ENCODE measurements around the gene RANBP10.
"Not testable (repeated sequence)": the region's sequence is repeated elsewhere in the genome, so short reads cannot be mapped to it uniquely, and the experiment has no call there.

Gene RANBP10

DNA sequence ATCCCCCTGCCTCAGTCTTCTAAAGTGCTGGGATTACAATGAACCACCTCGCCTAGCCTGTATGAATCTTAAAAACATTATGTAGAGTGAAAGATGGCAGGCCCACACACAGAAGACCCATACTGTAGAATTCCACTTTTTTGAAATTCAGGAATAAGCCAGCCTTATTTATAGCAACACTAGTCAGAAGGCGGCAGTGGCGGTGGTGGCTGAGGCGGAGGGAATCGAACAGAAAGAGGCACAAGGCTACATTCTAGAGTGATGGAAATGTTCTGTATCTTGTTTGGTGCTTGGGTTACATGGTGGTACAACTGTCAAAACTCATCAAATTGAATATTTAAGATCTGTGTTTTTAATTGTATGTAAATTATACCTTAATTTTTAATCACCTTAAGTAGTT lies 98.6 kb downstream of the RANBP10 start:
- no peak for FAIRE-seq

DNA sequence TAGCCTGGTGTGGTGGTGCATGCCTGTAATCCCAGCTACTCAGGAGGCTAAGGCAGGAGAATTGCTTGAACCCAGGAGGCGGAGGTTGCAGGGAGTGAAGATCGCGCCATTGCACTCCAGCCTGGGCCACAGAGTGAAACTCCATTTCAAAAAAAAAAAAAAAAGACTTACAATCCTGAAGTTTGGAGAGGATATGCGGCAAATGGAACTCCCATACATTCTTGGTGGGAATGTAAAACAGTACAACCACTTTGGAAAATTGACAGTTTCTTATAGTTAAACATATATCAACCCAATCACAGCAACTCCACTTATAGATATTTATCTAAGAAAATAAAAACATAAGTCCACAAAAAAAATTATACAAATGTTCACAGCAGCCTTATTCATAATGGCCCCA lies 99.2 kb downstream of the RANBP10 start:
- FAIRE-seq = no peak

DNA sequence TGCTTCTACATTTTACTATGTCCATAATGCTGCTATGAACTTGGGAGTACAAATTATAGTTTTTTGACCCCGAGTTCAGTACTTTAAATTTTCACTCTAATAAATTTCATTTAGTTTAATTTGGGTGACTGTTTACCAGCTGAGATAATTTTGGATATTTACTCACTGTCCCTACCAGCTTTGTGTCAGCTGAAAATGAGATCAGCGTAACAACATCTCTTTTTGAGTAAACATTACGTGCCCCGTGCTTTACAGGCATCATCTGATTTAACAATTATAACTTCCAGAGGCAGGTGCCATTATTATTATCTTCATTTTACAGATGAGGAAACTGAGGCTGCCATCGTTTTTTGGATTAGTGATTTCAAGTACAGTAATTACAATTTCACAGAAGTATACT lies 102.2 kb downstream of the RANBP10 start:
- no peak for FAIRE-seq

DNA sequence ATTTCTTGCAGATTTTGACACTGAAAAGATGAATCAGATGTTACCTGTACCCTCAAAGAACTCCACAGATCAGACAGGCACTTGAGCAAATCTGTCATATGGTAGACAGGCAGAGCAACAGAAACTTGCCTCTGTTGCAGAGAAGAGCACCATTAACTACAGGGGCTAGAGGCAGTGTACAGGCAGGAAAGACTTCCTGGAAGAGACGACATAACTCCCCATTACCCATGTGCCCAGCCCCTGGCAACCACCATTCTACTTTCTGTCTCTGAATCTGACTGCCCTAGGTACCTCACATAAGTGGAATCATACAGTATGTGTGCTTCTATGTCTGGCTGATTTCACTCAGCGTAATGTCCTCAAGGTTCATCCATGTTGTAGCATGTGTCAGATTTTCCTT lies 102.7 kb downstream of the RANBP10 start:
- FAIRE-seq = no peak

DNA sequence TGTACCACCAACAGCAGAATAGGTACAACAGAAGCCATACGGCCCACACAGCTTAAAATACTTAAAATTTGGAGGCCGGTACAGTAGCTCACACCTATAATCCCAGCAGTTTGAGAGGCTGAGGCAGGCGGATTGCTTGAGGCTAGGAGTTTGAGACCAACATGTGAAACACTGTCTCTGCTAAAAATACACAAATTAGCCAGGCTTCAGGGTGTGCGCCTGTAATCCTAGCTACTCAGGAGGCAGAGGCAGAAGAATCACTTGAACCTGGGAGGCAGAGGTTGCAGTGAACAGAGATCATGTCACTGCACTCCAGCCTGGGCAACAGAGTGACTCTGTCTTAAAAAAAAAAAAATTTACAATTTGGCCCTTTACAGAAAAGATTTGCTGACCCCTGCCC lies 104.2 kb downstream of the RANBP10 start:
- FAIRE-seq = no peak

DNA sequence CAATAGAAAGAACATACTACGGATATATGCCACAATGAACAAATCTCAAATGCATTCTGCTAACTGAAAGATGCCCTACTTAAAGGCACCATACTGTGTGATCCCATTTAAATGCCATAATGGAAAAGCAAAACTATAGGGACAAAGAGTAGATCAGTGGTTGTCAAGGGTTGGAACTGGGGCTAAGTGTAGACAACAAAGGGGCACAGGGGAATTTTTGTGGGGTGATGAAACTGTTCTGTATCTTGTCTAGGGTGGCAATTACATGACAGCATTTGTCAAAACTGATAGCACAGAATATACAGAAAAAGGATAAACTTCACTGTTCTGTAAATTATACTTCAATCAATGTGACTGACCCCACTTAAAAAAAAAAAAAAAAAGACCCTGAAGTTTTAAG lies 104.9 kb downstream of the RANBP10 start:
- FAIRE-seq = no peak

DNA sequence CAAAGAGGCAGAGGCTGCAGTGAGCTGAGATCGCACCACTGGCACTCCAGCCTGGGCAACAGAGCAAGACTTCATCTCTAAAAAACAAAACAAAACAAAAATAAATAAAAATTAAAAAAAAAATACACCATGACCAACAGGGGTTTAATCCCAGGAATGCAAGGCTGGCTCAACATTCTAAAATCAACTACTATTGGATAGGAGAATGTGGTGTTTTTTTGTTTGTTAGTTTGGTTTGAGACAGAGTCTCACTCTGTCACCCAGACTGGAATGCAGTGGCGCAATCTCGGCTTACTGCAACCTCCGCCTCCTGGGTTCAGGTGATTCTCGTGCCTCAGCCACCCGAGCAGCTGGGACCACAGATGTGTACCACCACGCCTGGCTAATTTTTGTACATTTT lies 107.1 kb downstream of the RANBP10 start:
- FAIRE-seq = no peak

DNA sequence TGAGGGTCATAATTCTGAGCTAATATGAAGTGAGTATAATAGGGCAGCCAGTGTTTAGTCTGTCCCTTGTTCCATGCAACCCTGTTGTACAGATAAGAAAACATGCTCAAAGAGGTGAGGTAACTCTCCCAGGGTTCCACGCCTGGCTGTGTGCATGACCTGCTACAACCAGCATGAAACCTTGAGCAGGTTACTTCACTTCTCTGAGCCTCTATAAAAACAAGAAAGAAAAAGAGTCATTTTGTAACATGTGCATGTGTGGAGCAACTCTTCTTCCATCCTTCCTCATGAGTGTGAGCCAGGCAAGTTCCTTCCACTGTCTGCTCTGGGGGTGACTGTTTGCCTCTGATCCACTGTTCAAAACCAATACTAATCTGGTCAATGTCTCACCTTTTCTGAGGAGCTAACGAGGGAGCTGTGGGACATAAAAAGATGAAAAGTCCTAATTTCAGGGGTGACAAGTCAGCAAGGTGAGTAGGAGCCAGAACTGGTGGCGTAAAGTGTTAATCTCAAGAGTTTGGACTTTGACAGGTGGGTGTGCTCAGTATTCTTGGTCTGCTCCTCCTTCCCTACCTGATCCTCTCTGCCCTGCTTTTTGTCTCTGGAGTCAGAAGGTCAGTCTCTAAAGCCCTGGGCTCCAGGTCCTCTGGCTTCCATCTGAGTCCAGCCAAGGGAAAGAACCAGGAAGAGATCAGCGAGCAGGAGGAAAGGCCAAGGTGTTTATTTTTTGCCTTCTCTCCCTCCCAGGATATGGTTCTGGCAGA lies 108.8 kb downstream of the RANBP10 start:
- FAIRE-seq = no peak

DNA sequence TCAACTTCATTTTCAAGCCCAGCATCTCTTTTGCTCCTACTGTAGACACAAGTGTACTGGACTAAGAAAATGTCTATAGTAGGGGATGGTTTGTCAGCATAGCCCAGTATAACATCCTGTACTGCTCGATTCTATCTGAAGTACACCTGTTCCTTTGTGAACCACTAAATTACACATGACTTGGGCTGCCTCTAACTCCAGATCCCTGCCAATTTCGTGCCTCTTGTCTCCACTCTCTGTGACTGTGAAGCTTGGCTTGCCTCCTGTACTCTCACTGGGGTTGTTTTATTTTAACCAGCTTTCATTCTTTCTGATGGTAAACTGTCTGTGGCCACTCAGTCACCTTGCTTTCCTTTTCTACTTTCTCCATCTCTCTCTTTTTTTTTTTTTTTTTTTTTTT lies 111.7 kb downstream of the RANBP10 start:
- FAIRE-seq = no peak

DNA sequence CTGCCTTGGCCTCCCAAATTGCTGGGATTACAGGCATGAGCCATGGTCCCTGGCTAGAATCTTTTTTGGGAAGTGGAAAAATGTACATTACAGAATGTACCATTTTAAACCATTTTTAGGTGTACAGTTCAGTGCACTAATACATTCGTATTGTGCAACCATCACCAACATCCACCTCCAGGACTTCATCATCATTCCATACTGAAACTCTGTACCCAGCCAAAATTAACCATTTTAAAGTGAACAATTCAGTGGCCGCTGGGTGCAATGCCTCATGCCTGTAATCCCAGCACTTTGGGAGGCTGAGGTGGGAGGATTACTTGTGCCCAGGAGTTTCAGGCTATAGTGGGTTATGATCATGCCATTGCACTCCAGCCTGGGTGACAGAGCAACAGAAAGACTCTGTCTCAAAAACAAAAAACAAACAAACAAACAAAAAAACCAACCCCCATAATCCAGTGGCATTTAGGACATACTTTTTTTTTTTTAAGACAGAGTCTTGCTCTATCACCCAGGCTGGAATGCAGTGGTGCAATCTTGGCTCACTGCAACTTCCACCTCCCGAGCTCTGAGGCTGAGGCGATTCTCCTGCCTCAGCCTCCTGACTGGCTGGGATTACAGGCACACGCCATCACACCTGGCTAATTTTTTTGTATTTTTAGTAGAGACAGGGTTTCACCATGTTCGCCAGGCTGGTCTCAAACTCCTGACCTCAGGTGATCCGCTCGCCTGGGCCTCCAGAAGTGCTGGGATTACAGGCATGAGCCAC lies 112.7 kb downstream of the RANBP10 start:
- FAIRE-seq = not testable (repeated sequence)

DNA sequence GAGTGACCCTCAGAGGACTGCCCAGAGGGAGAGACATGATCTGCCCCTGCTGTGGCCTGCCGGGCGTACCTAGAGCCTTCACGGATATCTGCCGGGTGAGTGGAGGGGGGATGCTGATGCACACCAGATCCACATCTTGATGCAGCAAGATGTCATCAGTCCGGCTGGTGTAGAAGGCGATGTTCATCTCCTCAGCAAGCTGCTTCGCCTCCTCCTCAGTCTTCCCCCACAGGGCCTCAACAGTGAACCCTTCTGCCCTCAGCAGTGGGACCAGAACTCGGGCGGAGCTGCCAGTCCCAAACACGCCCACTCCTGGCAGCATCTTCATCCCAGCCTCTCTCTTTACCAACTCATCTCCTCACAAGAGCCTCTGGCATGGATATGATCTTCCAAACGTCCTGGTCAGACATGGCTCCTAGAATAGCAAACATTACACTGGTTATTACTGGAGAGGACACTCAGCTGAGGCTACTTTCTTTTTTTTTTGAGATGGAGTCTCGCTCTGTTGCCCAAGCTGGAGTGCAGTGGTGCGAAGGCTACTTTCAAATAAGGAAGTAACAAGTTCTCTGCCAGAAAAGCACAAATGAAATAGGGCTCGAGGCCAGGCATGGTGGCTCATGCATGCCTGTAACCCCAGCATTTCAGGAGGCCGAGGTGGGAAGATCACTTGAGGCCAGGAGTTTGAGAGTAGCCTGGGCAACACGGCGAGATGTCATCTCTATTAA lies 120.8 kb downstream of the RANBP10 start:
- FAIRE-seq = no peak

DNA sequence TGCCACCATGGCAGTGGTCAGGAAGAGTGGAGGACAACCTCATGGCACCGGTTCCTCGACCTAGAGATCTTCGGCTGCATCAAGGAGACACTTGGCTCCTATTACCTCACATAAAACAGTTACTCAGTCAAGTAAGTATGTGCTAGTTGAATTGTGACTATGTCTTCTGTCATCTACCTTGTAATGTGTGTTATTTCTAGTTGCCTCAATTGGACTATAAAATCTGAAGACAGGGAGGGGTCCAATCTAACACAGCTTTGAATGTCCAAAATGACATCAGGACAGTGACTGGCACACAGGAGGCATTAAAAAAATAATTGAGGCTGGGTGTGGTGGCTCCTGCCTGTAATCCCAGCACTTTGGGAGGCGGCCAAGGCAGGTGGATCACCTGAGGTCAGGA lies 122.6 kb downstream of the RANBP10 start:
- FAIRE-seq = no peak

DNA sequence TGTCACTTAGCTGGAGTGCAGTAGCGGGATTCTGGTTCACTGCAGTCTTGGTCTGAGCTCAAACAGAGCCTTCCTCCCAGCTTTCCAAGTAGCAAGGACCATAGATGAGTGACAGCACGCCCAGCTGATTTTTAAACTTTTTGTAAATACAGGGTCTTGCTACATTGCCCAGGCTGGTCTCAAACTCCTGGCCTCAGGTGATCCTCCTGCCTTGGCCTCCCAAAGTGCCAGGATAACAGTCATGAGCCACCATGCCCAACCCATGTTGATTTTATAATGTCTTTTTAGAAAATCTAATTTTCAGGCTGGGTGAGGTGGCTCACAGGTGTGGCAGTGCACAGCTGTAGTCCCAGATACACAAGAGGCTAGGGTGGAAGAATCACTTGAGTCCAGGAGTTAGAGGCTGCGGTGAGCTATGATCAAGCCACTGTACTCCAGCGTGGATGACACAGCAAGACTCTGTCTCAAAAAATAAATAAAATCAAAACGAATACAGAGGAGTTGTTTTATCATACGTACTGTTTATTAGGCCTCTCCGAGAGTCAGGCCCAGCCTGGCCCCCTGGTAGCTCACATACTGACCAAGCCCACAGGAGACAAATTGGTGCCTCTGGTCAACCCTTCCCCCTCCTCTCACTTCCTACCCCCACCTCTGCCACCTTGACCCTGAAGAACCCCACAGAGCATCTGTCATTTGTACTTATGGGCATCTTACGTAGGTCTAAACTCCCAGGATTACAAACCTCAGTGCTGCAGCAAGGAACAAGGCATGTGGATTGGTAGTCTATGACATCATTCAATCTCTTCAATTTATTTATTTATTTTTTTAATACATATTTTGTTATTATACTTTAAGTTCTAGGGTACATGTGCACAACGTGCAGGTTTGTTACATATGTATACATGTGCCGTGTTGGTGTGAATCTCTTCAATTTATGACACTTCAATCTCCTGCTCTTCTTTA lies 126.1 kb downstream of the RANBP10 start:
- FAIRE-seq = no peak

DNA sequence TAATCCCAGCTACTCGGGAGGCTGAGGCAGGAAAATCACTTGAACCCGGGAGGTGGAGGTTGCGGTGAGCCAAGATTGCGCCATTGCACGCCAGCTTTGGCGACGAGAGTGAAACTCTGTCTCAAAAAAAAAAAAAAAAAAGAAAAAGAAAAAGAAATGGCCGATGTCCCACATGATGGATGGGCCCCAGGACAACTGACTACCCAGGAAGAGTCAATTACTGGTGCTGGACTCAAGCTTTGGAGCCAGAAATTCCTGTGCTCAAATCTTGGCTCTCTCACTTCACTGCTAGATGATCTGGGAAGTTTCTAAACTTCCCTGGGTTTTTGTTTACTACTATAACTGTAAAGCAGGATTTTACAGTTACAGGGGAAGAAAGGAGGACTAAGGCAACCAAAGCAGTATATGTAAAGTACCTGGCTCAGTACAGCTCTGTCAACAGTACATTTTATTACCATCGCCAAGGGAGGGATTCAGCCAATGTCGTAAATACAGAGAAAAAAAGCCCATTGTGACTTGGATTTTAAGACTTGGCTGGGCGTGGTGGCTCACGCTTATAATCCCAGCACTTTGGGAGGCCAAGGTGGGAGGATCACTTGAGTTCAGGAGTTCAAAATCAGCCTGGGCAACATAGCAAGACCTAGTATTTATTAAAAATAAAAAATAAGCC lies 127.9 kb downstream of the RANBP10 start:
- no peak for FAIRE-seq

DNA sequence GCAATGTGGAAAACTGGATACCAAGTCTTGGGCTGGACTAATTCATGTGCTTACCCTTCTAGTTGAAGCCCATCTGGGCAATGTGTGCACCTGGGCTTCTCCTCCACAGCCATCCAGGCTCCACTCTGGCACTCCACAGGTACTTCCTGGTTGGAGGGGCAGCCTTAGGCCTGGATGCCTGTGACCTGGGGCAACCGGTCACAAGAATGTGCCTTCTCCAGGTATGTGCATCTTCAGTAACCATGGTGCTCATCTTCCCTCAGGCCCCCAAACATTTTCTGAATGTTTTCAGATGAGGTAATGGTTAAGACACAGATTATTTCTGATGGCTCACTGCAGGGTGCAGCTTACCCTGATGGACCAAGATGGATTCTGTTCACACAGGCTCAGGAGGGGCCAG lies 128.6 kb downstream of the RANBP10 start:
- no peak for FAIRE-seq

DNA sequence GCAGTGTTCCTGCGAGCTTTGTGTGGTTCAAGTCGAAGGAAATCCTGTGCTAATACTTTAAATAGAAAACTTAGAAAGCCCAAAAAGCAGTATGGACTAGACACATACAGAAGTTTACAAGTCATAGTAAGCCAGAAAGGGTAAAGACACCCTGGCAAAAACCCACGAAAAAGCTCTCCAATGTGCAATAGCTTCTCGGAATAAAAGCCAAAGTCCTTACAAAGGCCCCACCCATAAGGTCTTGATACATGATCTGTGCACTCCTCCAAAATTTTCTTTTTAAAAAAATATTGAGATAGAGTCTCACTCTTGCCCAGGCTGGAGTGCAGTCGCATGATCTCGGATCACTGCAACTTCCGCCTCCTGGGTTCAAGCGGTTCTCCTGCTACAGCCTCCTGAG lies 129.4 kb downstream of the RANBP10 start:
- FAIRE-seq = no peak

DNA sequence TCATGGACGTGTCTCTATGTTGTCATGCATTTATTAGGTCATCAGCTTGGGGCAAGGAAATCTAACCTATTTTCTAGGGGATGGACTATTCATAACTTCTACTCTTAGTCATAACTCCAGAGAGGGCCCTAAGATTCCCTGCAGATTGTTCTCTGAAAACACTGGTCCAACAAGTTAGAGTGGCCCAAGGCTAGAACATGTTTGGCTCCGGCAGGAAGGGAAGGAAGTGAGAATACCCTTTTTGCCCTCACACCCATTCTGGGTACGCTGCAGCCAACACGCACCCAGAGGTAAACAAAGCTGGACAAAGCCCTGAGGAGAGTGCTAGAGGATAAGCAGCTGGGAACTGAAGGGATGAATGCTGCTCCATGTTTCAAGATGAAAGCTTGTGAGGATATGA lies 129.8 kb downstream of the RANBP10 start:
- FAIRE-seq = no peak

DNA sequence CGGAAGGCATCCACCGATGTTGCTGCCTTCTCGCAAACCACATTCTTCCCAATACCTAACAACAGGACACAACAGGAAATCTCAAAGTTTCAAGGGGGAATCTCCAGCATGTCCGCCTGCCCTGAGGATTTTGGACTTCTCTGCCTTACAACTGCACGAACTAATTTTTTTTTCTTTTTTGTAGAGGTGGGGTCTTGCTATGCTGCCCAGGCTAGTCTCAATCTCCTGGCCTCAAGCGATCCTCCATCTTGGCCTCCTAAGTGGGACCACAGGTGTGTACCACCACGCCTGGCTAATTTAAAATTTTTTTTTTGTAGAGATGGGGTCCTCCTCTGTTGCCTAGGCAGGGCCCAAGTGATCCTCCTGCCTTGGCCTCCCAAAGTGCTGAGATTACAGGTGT lies 130.4 kb downstream of the RANBP10 start:
- FAIRE-seq = no peak

DNA sequence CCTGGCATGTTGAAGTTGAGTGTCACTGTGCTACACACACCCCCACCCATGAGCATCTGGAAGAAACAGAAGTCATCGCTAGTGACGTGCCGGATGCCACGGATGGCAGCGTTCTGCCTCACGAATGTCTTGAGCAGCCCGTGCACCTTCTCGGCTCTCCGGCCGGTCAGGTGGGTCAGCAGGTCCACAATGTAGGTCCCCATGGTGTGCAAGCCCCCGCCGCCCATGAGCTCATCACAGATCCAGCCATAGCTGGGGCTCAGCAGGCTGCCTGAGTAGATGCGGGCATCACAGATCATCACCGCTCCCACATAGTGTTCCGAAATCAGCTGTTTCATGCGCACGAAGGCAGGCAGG lies 130.8 kb downstream of the RANBP10 start:
- FAIRE-seq = no peak

DNA sequence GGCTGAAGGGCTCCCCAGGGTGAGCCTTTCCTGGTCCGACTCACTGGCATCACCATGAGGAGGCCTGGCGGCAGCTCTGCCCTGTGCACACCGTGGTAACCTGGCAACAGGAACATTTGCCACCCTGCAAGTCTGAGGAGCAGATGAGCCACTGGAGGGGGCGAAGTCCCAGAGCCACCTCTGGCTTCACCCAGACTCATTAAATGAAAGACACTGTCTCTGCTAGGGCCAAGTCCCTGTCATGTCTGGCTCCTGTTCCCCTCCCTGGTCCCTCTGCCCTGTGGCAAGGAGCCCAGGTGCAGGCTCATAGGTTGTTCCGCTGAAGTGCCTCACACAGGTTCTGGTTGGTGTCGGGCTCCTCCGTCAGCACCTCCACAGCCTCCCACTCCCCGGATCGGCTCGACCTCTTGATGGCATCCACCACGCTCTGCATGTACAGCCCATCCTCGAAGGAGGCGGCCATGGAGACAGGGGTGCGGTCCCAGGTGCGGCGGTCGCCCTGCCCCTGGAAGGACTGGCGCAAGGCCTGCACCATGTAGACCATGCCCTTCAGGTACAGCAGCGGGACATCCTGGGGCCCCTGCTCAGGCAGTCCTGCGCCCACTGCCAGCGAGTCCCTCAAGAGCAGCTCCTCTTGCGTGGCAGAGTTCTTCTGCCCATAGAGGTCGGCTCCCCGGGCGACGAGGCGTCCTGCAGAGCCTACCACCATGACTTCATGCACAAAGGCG lies 131.3 kb downstream of the RANBP10 start:
- FAIRE-seq = no peak
